DND-41 (cell line): ENCODE measurements around the gene B4GALT5.

Source experiments
- ATAC-seq: fragments of 200-7000 bp; cut with Tn5 transposase; 3 replicates; pipeline ENCODE4 v1.9.1; 2021; ENCODE audit warnings: low read depth; ENCODE audit not compliant: insufficient read depth
- DNase-seq: peaks from one replicate; pipeline ENCODE4 v3.0.0-alpha.2; 2020
- H2AFZ ChIP-seq: 2 replicates; pipeline ENCODE4 v1.6.0; 2012; ENCODE audit warnings: low read depth, low read length
- H3K27ac ChIP-seq: 2 replicates; pipeline ENCODE4 v1.5.1; 2012; ENCODE audit warnings: low read length, inconsistent platforms
- H3K27me3 ChIP-seq: fragments of 200-600 bp; sonication (generic); 2 replicates; pipeline ENCODE4 v1.6.0; 2012; ENCODE audit warnings: low read length, mild to moderate bottlenecking, inconsistent platforms; ENCODE audit not compliant: insufficient read depth, poor library complexity
- H3K36me3 ChIP-seq: 2 replicates; pipeline ENCODE4 v1.5.1; 2012; ENCODE audit warnings: low read length, inconsistent platforms; ENCODE audit not compliant: insufficient read depth
- H3K4me1 ChIP-seq: 2 replicates; pipeline ENCODE4 v1.5.1; 2012; ENCODE audit warnings: mild to moderate bottlenecking, low read length; ENCODE audit not compliant: insufficient read depth
- H3K4me2 ChIP-seq: 2 replicates; pipeline ENCODE4 v1.6.0; 2012; ENCODE audit warnings: mild to moderate bottlenecking, moderate library complexity, low read length, inconsistent platforms; ENCODE audit not compliant: insufficient read depth
- H3K4me3 ChIP-seq, 2 experiments: fragments of 200-600 bp in 1 of 2; shearing (Covaris generic) in 1 of 2; 2 replicates each; pipeline ENCODE4 v1.5.1; 2012 to 2016; ENCODE audit warnings: inconsistent platforms in 2 of 2, low read length in 2 of 2, mild to moderate bottlenecking in 2 of 2, low read depth in 1 of 2, moderate library complexity in 1 of 2
- H3K79me2 ChIP-seq: 2 replicates; pipeline ENCODE4 v1.6.0; 2012; ENCODE audit warnings: low read length, inconsistent platforms; ENCODE audit not compliant: insufficient read depth
- H3K9ac ChIP-seq: 2 replicates; pipeline ENCODE4 v1.6.0; 2012; ENCODE audit warnings: low read depth, mild to moderate bottlenecking, inconsistent platforms, low read length, moderate library complexity
- H3K9me3 ChIP-seq: 2 replicates; pipeline ENCODE4 v1.5.1; 2012; ENCODE audit warnings: low read length, moderate library complexity, mild to moderate bottlenecking, inconsistent platforms; ENCODE audit not compliant: insufficient read depth, severe bottlenecking
- H4K20me1 ChIP-seq: 2 replicates; pipeline ENCODE4 v1.6.0; 2012; ENCODE audit warnings: low read length; ENCODE audit not compliant: insufficient read depth
- EZH2 ChIP-seq: IDR thresholded peaks from 3 replicates; pipeline ENCODE4 v1.6.1; 2012; ENCODE audit warnings: borderline replicate concordance, low read depth, mild to moderate bottlenecking, moderate library complexity, low read length, inconsistent platforms; ENCODE audit not compliant: severe bottlenecking
- TF ChIP-seq, protein P1 (sequence below): IDR thresholded peaks from 2 replicates; pipeline ENCODE4 v1.5.1; 2012; ENCODE audit warnings: borderline replicate concordance, low read length, moderate library complexity, mild to moderate bottlenecking; ENCODE audit not compliant: poor library complexity, severe bottlenecking; ENCODE audit errors: extremely low read depth

Gene B4GALT5

DNA sequence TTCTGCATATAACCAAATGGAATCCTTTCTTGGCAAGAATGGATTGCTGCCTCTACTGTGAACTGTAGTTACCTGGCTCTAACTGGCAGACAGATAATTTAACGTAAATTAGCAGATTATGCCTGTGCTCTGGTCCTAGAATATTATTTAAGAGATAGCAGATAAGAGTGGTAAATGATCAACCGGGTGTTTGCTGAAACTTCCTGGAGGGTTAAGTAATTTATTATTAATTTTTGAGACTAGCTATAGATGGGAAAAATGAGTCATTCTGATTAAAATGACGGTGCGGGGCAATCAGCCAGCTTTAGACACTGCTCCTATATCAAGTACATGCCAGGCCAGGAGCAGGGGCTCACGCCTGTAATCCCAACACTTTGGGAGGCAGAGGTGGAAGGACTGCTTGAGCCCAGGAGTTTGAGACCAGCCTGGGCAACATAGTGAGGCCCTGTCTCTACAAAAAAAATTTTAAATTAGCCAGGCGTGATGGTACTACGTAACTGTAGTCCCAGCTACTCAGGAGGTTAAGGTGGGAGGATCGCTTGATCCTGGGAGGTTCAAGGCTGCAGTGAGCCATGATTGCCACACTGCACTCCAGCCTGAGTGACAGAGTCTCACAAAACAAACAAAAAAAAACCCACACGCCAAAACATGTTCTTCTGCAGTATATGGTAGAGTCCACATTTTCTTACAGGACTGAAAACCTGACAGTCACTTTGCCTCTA, 22.6 kb downstream of the B4GALT5 start:
- Histone ChIP-seq H3K4me1 (no peaks in the 10 kb centered on the region), H3K27me3 (no peaks in the 10 kb centered on the region), H3K4me3 (no peak overlapping the region), H3K4me2 (no peak overlapping the region), H3K9ac (no peak overlapping the region), H4K20me1 (peaks cover 87% of the 10 kb centered on the region), H3K36me3 (no peaks in the 10 kb centered on the region), H3K79me2 (peaks cover 96% of the 10 kb centered on the region), H2AFZ (no peak overlapping the region), H3K27ac (no peak overlapping the region), H3K9me3 (no peaks in the 10 kb centered on the region)
- no peak for ATAC-seq
- no peak for TF ChIP-seq EZH2
- TF ChIP-seq, protein P1, sequence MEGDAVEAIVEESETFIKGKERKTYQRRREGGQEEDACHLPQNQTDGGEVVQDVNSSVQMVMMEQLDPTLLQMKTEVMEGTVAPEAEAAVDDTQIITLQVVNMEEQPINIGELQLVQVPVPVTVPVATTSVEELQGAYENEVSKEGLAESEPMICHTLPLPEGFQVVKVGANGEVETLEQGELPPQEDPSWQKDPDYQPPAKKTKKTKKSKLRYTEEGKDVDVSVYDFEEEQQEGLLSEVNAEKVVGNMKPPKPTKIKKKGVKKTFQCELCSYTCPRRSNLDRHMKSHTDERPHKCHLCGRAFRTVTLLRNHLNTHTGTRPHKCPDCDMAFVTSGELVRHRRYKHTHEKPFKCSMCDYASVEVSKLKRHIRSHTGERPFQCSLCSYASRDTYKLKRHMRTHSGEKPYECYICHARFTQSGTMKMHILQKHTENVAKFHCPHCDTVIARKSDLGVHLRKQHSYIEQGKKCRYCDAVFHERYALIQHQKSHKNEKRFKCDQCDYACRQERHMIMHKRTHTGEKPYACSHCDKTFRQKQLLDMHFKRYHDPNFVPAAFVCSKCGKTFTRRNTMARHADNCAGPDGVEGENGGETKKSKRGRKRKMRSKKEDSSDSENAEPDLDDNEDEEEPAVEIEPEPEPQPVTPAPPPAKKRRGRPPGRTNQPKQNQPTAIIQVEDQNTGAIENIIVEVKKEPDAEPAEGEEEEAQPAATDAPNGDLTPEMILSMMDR = no peak
- no peak for DNase-seq

GRCh38 chr20:49687595-49688567, 25.8 kb downstream of the B4GALT5 start:
- no peak overlapping the region for H3K4me3 ChIP-seq
- H3K4me2 ChIP-seq = no peak overlapping the region
- H3K27me3 ChIP-seq = no peaks in the 10 kb centered on the region
- H2AFZ ChIP-seq = no peak overlapping the region
- H3K79me2 ChIP-seq = peaks cover 90% of the 10 kb centered on the region
- no peaks in the 10 kb centered on the region for H3K4me1 ChIP-seq
- H3K27ac ChIP-seq = no peak overlapping the region
- H3K36me3 ChIP-seq = no peaks in the 10 kb centered on the region
- no peak for ATAC-seq
- peaks cover 71% of the 10 kb centered on the region; the same call in 1 of the 2 replicates for H4K20me1 ChIP-seq
- DNase-seq = no peak
- H3K9me3 ChIP-seq = no peaks in the 10 kb centered on the region
- no peak for TF ChIP-seq EZH2
- TF ChIP-seq, protein P1 = no peak
- H3K9ac ChIP-seq = no peak overlapping the region

GRCh38 chr20:49685809-49686208, 27.9 kb downstream of the B4GALT5 start:
- Histone ChIP-seq H3K79me2 (peaks cover 88% of the 10 kb centered on the region), H4K20me1 (peaks cover 70% of the 10 kb centered on the region), H3K4me3 (no peak overlapping the region), H3K4me2 (no peak overlapping the region), H3K9ac (no peak overlapping the region), H3K27ac (no peak overlapping the region), H2AFZ (no peak overlapping the region), H3K36me3 (no peaks in the 10 kb centered on the region), H3K27me3 (no peaks in the 10 kb centered on the region), H3K9me3 (no peaks in the 10 kb centered on the region), H3K4me1 (no peaks in the 10 kb centered on the region)
- TF ChIP-seq, protein P1 = no peak
- ATAC-seq (no peak), DNase-seq (no peak)
